Measurements from ENCODE around the gene SLC9A8.

GRCh38 chr20:49769048-49769581 lies 43.5 kb upstream of the SLC9A8 start:
- no peak for TF ChIP-seq CTCF (IDR thresholded peaks at IDR 0.05)
- TF ChIP-seq POLR2AphosphoS5 (IDR thresholded peaks at IDR 0.05; ENCODE audit: insufficient read depth in 1 of 2, low read depth in 1 of 2), result no peak

Data from vagina (tissue), 2 donors.